ENCODE results near the gene PABPC1L. TPM values are rescaled to one million over a fixed set of nuclear protein-coding genes. Genes with fewer than 3 reads are reported as not detected.

PABPC1L gene
- total RNA-seq, 1 donor from 2014 or later: 1.0 TPM

DNA sequence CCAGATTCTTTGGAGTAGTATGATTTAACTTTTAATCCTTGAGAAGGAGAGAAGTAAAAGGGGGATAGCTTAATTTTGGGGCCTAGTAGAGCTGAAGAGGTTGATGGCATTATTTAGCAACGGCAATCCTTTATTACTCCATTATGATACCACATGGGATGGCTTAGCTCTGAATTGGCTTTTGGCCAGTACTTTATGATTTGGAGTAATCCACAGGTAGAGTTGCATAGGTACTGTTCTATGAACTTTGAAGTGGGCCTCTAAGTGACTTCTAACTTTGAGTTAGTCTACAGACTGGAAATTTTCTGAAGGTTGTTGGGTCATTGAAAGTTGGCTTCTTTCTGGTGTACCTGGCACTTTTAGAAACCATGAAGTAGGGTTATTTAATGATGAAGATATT, 12.7 kb upstream of the PABPC1L start:
- H3K27ac ChIP-seq (ENCODE audit: low read depth, low read length): peak overlapping the region; percentile 55
- H3K9ac ChIP-seq (ENCODE audit: low read depth in 1 of 3, low read length in 3 of 3): no peak overlapping the region
- no peaks in the 10 kb centered on the region for H3K27me3 ChIP-seq (ENCODE audit: control insufficient read depth in 3 of 3, insufficient read depth in 3 of 3, low read length in 3 of 3)
- peaks cover 14 to 27% (median 23%) of the 10 kb centered on the region in 3 donors for H3K4me1 ChIP-seq (ENCODE audit: control insufficient read depth in 3 of 3, insufficient read depth in 3 of 3, low read length in 3 of 3)
- no peaks in the 10 kb centered on the region for H3K9me3 ChIP-seq (ENCODE audit: control insufficient read depth in 3 of 3, low read length in 3 of 3)
- peaks cover 4 to 16% (median 12%) of the 10 kb centered on the region in 3 donors for H3K36me3 ChIP-seq (ENCODE audit: control insufficient read depth in 3 of 3, insufficient read depth in 3 of 3, low read length in 3 of 3)
- H3K4me3 ChIP-seq (ENCODE audit: low read length in 3 of 3): no peak overlapping the region

DNA sequence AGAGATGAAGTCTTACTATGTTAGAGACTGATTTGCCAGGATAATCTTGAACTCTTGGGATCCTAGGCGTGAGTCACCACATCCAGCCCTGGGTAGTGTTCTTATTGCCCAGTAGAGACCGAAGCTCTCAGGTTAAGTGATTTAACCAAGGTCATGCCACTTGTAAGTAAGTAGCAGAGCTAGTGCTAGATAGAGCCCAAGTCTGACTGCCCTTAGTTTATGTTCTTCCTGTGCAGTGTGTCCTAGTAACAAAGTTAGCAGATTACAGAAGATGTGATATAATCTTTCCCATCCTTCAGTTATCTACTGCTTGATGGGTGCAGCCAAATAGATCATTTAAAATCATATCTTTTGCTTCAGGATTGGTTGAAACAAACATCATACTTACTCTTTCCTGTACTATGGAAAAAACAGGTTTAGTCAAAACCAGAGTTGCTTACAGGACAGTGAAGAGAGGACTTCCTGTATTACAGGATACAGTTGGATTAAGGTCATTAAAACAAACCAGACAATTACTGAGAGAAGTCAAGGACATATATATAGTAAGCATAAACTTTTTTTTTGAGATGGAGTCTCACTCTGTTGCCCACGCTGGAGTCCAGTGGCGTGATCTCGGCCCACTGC, 9.5 kb upstream of the PABPC1L start:
- Histone ChIP-seq H3K4me3 (ENCODE audit: low read length in 3 of 3) (no peak overlapping the region), H3K9ac (ENCODE audit: low read depth in 1 of 3, low read length in 3 of 3) (no peak overlapping the region), H3K27me3 (ENCODE audit: control insufficient read depth in 3 of 3, insufficient read depth in 3 of 3, low read length in 3 of 3) (no peaks in the 10 kb centered on the region), H3K4me1 (ENCODE audit: control insufficient read depth in 3 of 3, insufficient read depth in 3 of 3, low read length in 3 of 3) (peaks cover 14 to 22% (median 17%) of the 10 kb centered on the region in 3 donors), H3K27ac (ENCODE audit: low read depth, low read length) (no peak overlapping the region), H3K36me3 (ENCODE audit: control insufficient read depth in 3 of 3, insufficient read depth in 3 of 3, low read length in 3 of 3) (peaks cover 15 to 41% (median 39%) of the 10 kb centered on the region in 3 donors), H3K9me3 (ENCODE audit: control insufficient read depth in 3 of 3, low read length in 3 of 3) (no peaks in the 10 kb centered on the region)

DNA sequence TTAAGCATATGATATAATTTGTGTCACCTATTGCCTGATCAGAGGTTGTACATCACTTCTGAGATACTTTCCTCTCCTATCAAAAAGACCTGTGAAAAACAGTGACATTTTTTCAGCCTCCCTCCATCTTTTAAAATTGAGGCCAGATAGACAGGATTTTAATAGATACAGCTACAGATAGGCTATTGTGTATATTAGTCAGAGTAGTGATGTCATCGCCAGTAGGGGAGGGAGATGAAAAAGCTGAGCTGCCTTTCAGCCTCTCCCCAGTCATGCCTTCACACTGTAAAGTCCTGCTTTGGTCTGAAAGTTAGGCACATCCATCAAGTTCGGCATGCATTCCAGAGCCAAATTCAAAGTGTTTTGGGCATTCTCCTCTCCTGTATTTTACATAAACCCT, 7.9 kb upstream of the PABPC1L start:
- Histone ChIP-seq H3K4me3 (ENCODE audit: low read length in 3 of 3) (no peak overlapping the region), H3K9ac (ENCODE audit: low read depth in 1 of 3, low read length in 3 of 3) (no peak overlapping the region), H3K27ac (ENCODE audit: low read depth, low read length) (no peak overlapping the region), H3K4me1 (ENCODE audit: control insufficient read depth in 3 of 3, insufficient read depth in 3 of 3, low read length in 3 of 3) (peaks cover 3 to 8% (median 5%) of the 10 kb centered on the region in 3 donors), H3K27me3 (ENCODE audit: control insufficient read depth in 3 of 3, insufficient read depth in 3 of 3, low read length in 3 of 3) (no peaks in the 10 kb centered on the region), H3K36me3 (ENCODE audit: control insufficient read depth in 3 of 3, insufficient read depth in 3 of 3, low read length in 3 of 3) (peaks cover 24 to 54% (median 53%) of the 10 kb centered on the region in 3 donors), H3K9me3 (ENCODE audit: control insufficient read depth in 3 of 3, low read length in 3 of 3) (no peaks in the 10 kb centered on the region)

DNA sequence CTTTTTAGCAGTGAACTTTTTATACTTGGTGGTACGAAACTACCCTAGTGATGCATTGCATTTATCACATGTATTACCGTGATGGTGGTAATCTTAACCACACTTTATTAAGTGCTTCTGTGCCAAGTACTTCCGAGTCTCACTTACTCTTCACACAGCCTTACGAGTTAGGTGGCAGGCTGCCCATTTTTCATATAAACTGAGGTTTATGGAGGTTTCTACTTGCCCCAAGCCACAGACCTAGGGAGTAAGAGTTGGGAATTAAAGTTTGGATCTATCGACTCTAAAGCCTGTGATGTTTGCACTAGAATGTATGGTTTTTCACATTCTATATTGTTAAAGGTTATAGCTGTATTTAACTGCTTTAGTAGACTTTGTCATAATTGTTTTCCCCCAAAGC, 5.5 kb upstream of the PABPC1L start:
- H3K36me3 ChIP-seq (ENCODE audit: control insufficient read depth in 3 of 3, insufficient read depth in 3 of 3, low read length in 3 of 3): peaks cover 30 to 63% (median 62%) of the 10 kb centered on the region in 3 donors
- no peak overlapping the region for H3K4me3 ChIP-seq (ENCODE audit: low read length in 3 of 3)
- H3K27me3 ChIP-seq (ENCODE audit: control insufficient read depth in 3 of 3, insufficient read depth in 3 of 3, low read length in 3 of 3): no peaks in the 10 kb centered on the region
- no peak overlapping the region for H3K27ac ChIP-seq (ENCODE audit: low read depth, low read length)
- H3K9me3 ChIP-seq (ENCODE audit: control insufficient read depth in 3 of 3, low read length in 3 of 3): no peaks in the 10 kb centered on the region
- peaks cover 0 to 2% (median 0%) of the 10 kb centered on the region in 3 donors for H3K4me1 ChIP-seq (ENCODE audit: control insufficient read depth in 3 of 3, insufficient read depth in 3 of 3, low read length in 3 of 3)
- H3K9ac ChIP-seq (ENCODE audit: low read depth in 1 of 3, low read length in 3 of 3): no peak overlapping the region

DNA sequence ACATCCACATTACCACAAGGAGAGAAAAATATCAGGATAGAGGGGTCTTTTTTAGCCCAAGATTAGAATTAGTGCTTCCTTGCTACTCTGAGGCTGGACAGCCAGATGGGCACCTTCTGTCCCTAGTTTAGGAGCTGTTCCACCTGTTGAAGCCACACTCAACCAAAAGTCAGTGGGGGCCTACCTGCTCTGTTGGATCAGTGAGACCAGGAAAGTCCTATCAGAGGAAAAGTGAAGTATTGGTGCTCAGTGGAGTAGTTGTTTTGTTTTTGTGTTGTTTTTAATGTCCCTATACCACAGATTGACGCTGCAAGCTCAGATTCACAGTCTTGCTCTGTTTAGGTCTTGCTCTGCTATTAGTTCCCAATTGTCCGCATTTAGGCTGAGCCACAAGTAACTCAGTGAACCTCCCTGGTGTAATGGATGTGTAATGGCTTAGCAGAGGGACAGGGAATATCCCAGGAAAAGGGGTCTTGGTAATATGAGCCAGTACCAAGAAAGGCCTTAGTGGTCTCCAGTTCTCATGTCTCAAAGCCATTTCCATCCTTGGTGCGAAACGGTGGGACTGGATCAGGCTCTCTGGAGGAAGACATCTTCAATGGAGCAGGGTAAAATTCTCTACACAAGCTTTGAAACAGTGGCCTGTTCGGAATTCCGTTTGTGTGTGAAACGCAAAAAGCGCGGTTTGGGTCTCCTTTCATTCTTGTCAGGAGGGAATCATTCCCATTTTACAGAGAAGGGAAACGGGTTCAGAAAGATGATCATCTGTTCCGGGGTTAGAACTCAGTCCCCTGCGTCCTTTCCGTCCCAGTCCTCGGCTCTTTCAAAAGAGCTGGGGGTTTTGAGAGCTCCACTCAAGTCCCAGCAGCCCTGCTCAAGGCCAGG, 631 bp upstream of the PABPC1L start:
- Histone ChIP-seq H3K27ac (ENCODE audit: low read depth, low read length) (no peak overlapping the region), H3K9me3 (ENCODE audit: control insufficient read depth in 3 of 3, low read length in 3 of 3) (no peaks in the 10 kb centered on the region), H3K9ac (ENCODE audit: low read depth in 1 of 3, low read length in 3 of 3) (peak overlapping the region in 1 of 3 donors; percentile 7), H3K4me3 (ENCODE audit: low read length in 3 of 3) (peak overlapping the region in 1 of 3 donors; percentile 27), H3K4me1 (ENCODE audit: control insufficient read depth in 3 of 3, insufficient read depth in 3 of 3, low read length in 3 of 3) (peaks cover 2 to 9% (median 3%) of the 10 kb centered on the region in 3 donors), H3K36me3 (ENCODE audit: control insufficient read depth in 3 of 3, insufficient read depth in 3 of 3, low read length in 3 of 3) (peaks cover 17 to 34% (median 32%) of the 10 kb centered on the region in 3 donors), H3K27me3 (ENCODE audit: control insufficient read depth in 3 of 3, insufficient read depth in 3 of 3, low read length in 3 of 3) (peaks cover 0 to 4% (median 0%) of the 10 kb centered on the region in 3 donors)

DNA sequence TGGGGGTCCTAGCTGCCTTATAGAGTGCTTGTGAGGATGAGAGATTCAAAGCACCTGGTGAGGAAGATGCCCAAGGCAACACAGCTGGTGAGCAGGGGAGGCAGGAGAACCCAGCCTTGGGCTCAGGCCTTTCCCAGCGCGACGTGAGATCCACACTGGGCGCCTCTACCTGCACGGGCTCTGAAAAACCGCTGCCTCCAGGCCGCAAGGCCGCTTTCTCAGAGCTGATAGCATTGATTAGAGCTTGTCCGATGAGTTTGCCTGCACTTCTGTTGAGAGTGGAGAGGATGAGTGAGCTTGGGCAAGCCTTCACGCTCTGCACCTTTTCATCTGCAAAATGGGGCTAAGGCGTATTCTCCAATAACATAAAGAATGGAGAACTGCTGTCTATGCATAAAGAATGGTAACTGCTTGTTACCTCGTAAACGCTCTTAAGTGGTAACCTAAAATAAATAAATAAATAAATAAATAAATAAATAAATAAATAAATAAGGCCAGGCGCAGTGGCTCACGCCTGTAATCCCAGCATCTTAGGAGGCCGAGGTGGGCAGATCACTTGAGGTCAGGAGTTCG, 916 bp downstream of the PABPC1L start:
- peak overlapping the region in 2 of 3 donors; percentile 62 to 65 for H3K4me3 ChIP-seq (ENCODE audit: low read length in 3 of 3)

DNA sequence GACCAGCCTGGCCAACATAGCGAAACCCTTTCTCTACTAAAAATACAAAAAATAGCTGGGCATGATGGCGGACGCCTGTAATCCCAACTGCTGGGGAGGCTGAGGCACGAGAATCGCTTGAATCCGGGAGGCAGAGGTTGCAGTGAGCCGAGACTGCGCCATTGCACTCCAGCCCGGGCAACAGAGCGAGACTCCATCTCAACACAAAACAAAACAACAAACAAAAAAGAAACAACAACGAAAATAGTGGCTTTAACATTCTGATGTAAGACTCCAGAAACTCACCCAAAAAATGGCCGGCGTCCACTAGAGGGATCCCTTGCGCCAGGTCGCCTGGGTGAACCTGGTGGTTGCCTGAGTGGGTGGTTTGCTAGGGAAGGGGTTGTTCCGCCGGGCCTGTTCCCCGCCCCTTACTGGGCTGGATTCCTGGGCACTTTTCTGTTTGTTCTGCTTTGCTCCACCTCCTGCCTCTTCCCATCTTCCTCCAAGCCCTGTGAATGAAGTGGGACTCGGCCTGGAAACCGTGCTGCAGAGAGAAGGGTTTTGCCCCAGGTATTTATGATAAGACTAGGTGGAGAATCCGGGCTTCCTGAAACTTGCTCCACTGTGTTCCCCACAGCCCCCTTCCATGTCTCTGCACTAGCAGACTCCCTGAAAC, 1.5 kb downstream of the PABPC1L start:
- Histone ChIP-seq H3K27me3 (ENCODE audit: control insufficient read depth in 3 of 3, insufficient read depth in 3 of 3, low read length in 3 of 3) (peaks cover 0 to 4% (median 0%) of the 10 kb centered on the region in 3 donors), H3K4me3 (ENCODE audit: low read length in 3 of 3) (no peak overlapping the region), H3K36me3 (ENCODE audit: control insufficient read depth in 3 of 3, insufficient read depth in 3 of 3, low read length in 3 of 3) (peaks cover 7 to 13% (median 13%) of the 10 kb centered on the region in 3 donors), H3K27ac (ENCODE audit: low read depth, low read length) (no peak overlapping the region), H3K9me3 (ENCODE audit: control insufficient read depth in 3 of 3, low read length in 3 of 3) (no peaks in the 10 kb centered on the region), H3K9ac (ENCODE audit: low read depth in 1 of 3, low read length in 3 of 3) (no peak overlapping the region), H3K4me1 (ENCODE audit: control insufficient read depth in 3 of 3, insufficient read depth in 3 of 3, low read length in 3 of 3) (peaks cover 2 to 9% (median 3%) of the 10 kb centered on the region in 3 donors)

More for the DNA sequence above, 916 bp downstream of the PABPC1L start:
- Histone ChIP-seq H3K36me3 (ENCODE audit: control insufficient read depth in 3 of 3, insufficient read depth in 3 of 3, low read length in 3 of 3) (peaks cover 13 to 20% (median 19%) of the 10 kb centered on the region in 3 donors), H3K27me3 (ENCODE audit: control insufficient read depth in 3 of 3, insufficient read depth in 3 of 3, low read length in 3 of 3) (peaks cover 0 to 4% (median 0%) of the 10 kb centered on the region in 3 donors), H3K4me1 (ENCODE audit: control insufficient read depth in 3 of 3, insufficient read depth in 3 of 3, low read length in 3 of 3) (peaks cover 2 to 9% (median 3%) of the 10 kb centered on the region in 3 donors), H3K9me3 (ENCODE audit: control insufficient read depth in 3 of 3, low read length in 3 of 3) (no peaks in the 10 kb centered on the region), H3K9ac (ENCODE audit: low read depth in 1 of 3, low read length in 3 of 3) (no peak overlapping the region), H3K27ac (ENCODE audit: low read depth, low read length) (no peak overlapping the region)

DNA sequence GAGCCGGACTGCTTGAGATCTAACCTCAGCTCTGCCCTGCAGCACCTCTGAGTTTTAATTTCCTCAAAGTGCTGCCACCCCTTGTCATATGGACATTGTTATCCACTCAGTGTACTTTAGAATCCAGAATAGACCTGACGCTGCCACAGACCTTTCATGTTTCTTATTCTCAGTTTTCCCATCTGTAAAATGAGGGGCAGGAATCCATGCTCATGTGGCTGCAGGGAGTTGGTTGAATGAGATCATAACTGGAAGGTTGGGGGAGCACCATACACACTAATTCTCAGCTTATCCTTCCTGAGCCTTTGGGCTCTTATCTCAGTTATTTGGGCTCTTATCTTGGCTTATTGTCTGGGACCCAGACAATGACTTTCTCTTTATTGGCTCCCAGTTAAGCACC, 2.3 kb downstream of the PABPC1L start:
- no peak overlapping the region for H3K9ac ChIP-seq (ENCODE audit: low read depth in 1 of 3, low read length in 3 of 3)
- peaks cover 4 to 9% (median 6%) of the 10 kb centered on the region in 3 donors for H3K36me3 ChIP-seq (ENCODE audit: control insufficient read depth in 3 of 3, insufficient read depth in 3 of 3, low read length in 3 of 3)
- H3K27ac ChIP-seq (ENCODE audit: low read depth, low read length): no peak overlapping the region
- peaks cover 0 to 4% (median 0%) of the 10 kb centered on the region in 3 donors for H3K27me3 ChIP-seq (ENCODE audit: control insufficient read depth in 3 of 3, insufficient read depth in 3 of 3, low read length in 3 of 3)
- no peaks in the 10 kb centered on the region for H3K9me3 ChIP-seq (ENCODE audit: control insufficient read depth in 3 of 3, low read length in 3 of 3)
- peaks cover 2 to 9% (median 3%) of the 10 kb centered on the region in 3 donors for H3K4me1 ChIP-seq (ENCODE audit: control insufficient read depth in 3 of 3, insufficient read depth in 3 of 3, low read length in 3 of 3)
- H3K4me3 ChIP-seq (ENCODE audit: low read length in 3 of 3): no peak overlapping the region

DNA sequence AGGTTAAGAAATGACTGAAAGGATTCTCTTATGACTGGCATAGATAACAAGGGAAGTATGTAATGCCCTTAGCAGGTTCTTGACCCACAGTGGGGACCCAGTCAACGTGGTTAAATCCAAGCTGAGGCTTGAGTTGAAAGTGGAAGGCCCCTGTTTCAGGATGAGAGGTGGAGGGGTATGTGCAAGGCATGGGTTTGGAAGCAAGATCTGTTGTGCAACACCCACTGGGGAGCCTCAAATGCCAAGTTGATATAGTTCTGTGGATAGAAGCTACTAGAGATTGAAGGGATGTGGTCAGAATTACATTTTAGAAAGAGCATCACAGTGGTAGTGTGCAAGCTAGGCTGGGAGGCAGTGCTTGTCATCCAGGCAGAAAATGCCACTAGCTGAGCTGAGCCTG, 5.1 kb downstream of the PABPC1L start:
- Histone ChIP-seq H3K4me3 (ENCODE audit: low read length in 3 of 3) (no peak overlapping the region), H3K27ac (ENCODE audit: low read depth, low read length) (no peak overlapping the region), H3K9me3 (ENCODE audit: control insufficient read depth in 3 of 3, low read length in 3 of 3) (no peaks in the 10 kb centered on the region), H3K27me3 (ENCODE audit: control insufficient read depth in 3 of 3, insufficient read depth in 3 of 3, low read length in 3 of 3) (peaks cover 0 to 4% (median 0%) of the 10 kb centered on the region in 3 donors), H3K36me3 (ENCODE audit: control insufficient read depth in 3 of 3, insufficient read depth in 3 of 3, low read length in 3 of 3) (no peaks in the 10 kb centered on the region), H3K4me1 (ENCODE audit: control insufficient read depth in 3 of 3, insufficient read depth in 3 of 3, low read length in 3 of 3) (peaks cover 2 to 4% (median 3%) of the 10 kb centered on the region in 3 donors), H3K9ac (ENCODE audit: low read depth in 1 of 3, low read length in 3 of 3) (no peak overlapping the region)
